Measurements from ENCODE around the gene BCL7C.
A peak's percentile ranks its signal among the peaks of the same experiment; 100 is the strongest.

The BCL7C gene

DNA sequence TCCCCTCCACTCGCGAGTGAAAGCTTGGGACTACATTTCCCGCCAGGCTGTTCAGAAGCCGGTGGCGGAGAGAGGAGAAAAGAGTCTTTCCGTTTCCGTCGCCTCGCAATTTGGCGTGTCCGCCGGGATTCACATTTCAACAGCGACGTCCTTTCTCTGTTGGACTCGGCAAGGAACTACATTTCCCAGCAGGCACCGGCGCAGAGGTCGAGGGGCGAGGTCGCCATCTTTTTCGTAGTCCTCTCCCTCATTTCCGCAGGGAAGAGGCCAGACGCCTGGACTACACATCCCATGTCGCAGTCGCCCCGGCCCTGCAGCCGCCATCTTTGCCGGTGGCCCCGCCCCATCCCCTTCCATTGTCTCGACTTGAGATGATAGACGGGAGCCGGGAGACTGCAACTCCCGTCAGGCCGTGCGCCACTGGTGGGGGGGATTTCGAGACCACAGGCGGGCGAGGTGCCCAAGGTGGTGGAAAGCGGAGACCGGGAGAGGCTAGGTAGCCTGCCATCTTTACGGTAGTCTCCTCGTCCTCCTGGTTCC is 28.6 kb upstream of the BCL7C start:
- peak; percentile 99 to 100 for DNase-seq

- DNase-seq: peak in 1 of 2 experiments; percentile 41
Measured at GRCh38 chr16:30921748-30922419, 28.0 kb upstream of the BCL7C start.

- no peak for DNase-seq
Measured at GRCh38 chr16:30921459-30921747, 27.5 kb upstream of the BCL7C start.

DNA sequence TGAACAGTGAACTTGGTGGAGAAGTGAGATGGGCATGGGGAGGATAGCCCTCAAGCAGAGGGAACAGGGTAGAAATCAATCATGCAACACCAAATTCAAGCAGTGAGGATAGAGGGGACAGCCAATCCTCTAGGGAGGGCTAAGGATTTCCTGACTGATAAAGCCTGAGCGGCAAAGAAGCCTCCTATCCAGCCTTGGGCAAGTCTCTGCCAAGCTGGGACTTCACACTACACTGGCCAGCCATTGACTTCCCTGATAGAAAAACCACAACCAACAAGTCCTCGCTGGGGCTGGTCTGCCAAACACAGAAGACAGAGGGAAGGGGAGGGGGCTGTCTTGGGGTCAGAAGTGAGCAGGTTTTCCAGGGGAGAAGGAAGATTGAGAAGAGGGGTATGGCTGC is 27.0 kb upstream of the BCL7C start:
- DNase-seq: no peak

DNA sequence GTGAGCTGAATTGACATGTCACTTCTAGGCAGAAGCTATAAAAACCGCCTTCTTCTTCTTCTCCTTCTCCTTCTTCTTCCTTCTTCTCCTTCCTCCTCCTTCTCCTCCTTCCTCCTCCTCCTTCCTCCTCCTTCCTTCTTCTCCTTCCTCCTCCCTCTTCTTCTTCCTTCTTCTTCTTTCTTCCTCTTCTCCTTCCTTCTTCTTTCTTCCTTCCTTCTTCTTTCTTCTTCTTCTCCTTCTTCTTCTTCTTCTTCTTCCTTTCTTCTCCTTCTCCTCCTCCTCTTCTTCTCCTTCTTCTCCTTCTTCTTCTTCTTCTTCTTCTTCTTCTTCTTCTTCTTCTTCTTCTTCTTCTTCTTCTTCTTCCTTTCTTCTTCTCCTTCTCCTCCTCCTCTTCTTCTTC is 24.7 kb upstream of the BCL7C start:
- no peak for DNase-seq

DNA sequence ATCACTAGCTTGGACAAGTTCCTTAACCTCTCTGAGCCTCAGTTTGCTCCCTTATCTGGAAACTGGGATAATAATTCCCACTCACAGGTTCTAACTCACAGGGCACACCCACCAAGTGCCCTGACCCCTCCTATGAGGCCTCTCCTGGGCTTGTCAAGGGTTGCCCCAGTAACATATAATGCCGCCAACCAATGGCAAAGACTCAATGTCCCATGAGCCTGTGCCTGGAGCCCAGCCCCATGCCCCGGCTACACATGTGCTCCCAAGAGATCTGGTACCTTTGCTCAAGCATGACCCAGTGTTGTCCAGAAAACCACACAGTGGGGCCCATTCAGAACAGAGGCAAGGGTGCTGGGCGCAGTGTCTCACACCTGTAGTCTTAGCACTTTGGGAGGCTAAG is 21.0 kb upstream of the BCL7C start:
- DNase-seq: no peak

DNA sequence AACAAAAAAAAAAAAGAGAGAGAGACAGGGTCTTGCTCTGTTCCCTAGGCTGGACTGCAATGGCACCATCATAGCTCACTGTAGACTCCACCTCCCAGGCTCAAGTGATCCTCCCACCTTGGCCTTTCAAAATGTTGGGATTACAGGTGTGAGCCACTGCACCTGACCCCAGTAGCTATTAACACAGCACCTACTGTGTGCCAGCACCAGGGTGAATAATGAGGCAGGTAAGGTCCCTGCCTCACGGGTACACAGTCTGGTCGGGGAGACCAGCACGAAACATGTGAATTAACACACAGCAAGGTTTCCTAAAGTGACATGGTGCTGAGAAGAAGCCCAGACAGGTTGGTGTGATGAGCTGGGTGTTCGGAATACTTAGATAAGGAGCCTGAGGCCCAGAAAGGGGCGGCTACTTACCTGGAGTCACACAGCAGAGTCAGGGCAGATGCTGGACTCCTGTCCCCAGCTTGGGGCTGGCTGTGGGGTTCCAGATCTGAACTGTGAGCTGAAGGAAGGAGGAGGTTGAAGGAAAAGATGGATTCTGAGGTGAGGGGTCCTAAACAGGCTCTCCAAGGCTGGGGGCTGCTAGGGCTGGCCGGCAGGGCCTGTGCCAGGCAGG is 19.0 kb upstream of the BCL7C start:
- no peak for DNase-seq

DNA sequence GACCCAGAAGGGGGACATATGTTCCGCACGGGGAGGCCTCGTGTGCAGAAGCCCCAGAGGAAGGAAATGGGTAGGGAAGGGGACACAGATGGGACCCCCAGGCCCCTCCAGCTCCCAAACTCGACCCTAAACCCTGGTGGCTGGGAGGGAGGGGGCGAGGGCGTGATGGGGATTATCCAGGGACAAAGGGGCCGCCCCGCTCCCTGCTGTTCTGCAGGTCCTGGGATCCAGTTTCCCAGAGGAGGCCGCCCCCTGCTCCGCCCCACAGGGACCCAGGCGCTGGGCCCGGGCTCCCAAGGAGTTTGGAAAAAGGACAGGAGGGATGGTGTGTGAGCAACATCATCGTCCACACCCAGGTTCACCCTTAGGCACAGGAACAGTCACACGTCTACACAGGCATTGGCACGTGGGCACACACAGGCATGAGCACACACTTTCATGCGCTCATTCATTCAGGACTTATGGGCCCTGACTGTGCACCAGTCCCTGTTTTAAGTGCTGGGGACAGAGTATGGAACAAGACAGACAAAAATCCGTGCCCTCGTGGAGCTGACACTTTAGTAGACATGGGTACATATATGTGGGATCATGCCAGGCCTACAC is 16.7 kb upstream of the BCL7C start:
- no peak for DNase-seq

GRCh38 chr16:30907064-30907463 is 13.2 kb upstream of the BCL7C start:
- no peak for DNase-seq

DNA sequence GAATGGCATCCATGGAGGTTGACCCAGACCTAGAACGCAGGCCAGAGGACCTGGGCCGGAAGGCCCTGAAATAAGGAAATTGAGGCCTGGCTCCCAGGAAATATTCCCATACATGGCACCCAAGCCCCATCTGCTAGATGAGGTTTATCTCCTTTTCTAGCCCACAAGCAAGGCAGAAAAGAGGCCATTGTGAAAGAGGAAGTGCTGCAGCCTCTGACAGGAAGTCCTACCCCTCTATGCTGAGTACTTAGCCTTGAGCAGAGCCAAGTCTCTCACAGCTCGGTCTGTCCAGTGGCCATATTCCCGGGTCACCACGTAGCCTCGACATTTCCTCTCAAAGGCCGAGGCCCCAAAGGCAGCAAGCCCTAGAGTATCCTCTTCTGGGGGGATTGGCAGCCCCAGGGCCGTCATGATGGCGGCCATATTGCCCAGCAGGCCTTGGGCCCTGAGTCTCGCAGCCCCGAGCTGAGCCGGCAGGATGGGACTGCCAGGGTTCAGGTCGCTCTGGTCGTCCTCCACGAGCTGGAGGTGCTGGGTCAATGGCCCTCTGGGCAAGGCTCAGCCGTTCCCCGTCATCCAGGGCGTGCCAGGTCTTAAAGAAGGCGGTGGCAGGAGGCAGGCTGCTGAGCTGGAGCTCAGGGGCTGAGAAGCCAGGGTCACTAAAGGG is 10.4 kb upstream of the BCL7C start:
- DNase-seq: no peak

DNA sequence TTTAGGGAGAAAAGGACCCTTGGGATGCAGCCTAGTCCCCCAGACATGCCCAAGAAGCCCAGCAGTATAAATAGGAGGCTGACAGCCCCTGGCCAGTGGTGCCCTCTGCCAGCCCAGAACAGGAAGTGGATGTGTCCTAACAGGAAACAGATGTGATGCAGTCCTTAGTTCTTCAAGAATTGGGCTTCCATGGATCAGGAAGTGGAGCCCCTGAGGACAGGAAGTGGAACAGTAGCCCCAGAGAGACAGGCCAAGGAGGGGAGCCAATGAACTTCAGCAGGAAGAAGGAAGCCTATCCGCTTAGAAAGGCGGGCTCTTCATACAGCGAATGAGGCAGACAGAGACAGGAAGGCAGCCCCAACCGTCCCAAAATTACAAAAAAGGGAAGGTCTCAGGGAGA is 9.7 kb upstream of the BCL7C start:
- DNase-seq: no peak

- DNase-seq: no peak
Measured at GRCh38 chr16:30903002-30903401, 9.1 kb upstream of the BCL7C start.

GRCh38 chr16:30902029-30902972 is 8.4 kb upstream of the BCL7C start:
- DNase-seq: no peak

GRCh38 chr16:30901201-30902028 is 7.5 kb upstream of the BCL7C start:
- no peak for DNase-seq

GRCh38 chr16:30900588-30900987 is 6.7 kb upstream of the BCL7C start:
- DNase-seq: no peak

DNA sequence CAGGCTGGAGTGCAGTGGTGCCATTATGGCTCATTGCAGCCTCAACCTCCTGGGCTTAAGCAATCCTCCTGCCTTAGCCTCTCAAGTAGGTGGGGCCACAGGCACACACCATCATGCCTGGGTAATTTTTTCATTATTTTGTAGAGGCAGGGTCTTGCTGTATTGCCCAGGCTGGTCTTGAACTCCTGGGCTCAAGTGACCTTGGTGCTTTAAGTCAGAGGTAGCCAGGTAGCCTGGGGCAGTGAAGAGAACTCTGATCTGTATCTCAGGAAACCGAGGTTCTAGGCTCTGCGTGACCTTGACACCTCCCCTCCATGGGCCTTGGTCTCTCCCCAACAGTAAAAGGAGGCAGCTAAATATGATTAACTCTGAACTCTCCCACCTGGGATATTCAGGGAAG is 5.9 kb upstream of the BCL7C start:
- DNase-seq: no peak

DNA sequence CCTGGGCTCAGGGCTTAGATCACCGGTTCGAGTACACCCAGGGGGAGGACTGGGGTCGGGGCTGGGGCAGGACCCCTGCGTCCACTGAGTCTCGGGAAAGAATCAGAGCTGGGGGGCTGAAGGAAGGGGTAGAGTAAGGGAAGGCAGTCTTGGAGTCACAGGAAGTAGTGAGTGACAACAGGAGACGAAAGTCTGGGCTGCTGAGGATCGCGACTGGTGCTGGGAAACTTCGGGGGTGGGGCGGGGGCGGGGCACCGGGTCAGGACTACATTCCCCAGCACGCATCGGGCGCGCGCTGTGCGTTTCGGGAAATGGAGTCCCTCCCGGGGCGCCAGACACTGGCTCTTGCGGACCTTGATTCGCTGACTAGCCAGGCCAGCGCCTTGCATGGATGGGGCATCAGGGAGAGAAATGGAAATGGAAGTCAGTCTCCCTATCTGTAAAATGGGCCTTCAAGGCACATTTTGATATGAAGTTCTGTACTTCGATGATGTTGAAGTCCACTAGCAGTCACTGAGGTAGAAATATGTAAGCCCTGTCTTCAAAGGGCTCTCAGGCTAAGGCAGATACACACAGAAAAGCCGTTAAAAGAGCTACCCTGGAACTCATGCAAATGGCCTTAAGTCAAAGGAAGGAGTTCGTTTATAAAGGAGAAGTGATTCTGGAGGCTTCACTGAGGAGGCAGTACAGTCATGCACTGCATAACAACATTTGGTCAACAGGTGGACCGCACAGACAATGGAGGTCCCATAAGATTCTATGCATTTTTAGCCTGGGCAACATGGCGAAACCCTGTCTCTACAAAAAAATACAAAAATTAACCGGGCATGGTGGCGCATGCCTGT is 3.2 kb upstream of the BCL7C start:
- peak in 1 of 2 experiments; percentile 61 for DNase-seq

- DNase-seq: no peak
Measured at GRCh38 chr16:30896261-30896888, 2.5 kb upstream of the BCL7C start, which contains the start of gene CTF1. CTF1 (plus strand) TSS chr16:30896614; CDS start chr16:30896644, 30 bp downstream.

DNA sequence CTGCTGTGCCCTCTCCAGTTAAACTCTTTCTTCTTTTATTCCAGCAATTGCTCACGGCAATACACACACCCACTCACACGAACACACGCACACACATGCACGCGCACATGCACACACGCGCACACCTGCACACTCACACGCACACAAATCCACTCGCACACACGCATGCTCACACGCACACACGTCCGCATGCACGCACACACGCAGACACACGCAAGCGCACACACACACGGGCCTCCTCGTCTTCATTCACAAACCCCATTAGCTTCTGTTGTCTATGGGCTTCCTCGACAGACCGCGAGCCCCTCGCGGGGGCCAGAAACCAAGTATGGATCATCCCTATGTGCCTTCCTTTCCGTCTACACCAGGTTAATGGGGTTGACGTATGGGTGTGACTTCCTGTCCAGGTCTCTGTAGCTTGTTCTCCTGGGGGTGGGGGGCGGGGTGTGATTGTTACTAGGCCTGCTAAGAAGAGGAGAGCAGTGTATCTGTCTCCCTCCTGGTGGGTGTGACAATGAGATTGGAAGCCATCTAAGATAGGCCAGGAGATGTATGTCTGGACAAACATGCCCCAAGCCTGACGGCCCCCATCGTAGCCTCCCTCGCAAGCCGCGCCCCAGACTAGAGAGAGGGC is 1.9 kb upstream of the BCL7C start:
- no peak for DNase-seq

Data from cerebellar nuclear complex (tissue), 1 donor.